H1 (cell line): Measurements from ENCODE around the gene SAT1. TPM values are rescaled to one million over a fixed set of nuclear protein-coding genes. Genes with fewer than 3 reads are reported as not detected.

Experiments
- CTCF ChIA-PET: fragments of 300-600 bp; sonication (Branson Sonifier 250); formaldehyde crosslinking; loops from one replicate; lab custom pipeline; 2021; ENCODE audit not compliant: partially characterized antibody; lab: Charles Lee
- POLR2A ChIA-PET: fragments of 300-600 bp; sonication (Branson Sonifier 250); formaldehyde crosslinking; loops from one replicate; lab custom pipeline; 2021; ENCODE audit warnings: inconsistent platforms; ENCODE audit not compliant: partially characterized antibody; lab: Charles Lee
- DNase-seq, 2 experiments: peaks; one replicate each; pipeline versions ENCODE4 v3.0.0 to v3.0.0-alpha.2; 2010 to 2022; ENCODE audit warnings: low spot score in 2 of 2, low read depth in 1 of 2, mixed read lengths in 1 of 2
- FAIRE-seq: peaks from 2 replicates; lab custom pipeline; 2011; peaks lifted over from hg19 to GRCh38; lab: Jason Lieb, UNC
- H2AFZ ChIP-seq: 2 replicates; pipeline ENCODE4 v1.8.1; 2012; ENCODE audit warnings: low read length, inconsistent platforms
- H2AK5ac ChIP-seq: 2 replicates; pipeline ENCODE4 v1.6.1; 2013; ENCODE audit warnings: low read depth, low read length
- H2BK120ac ChIP-seq: replicated peaks from 2 replicates; pipeline ENCODE3; 2013; ENCODE audit warnings: low read depth, low read length, inconsistent platforms
- H2BK12ac ChIP-seq: 2 replicates; pipeline ENCODE4 v1.6.1; 2013; ENCODE audit warnings: low read depth, low read length
- H2BK15ac ChIP-seq: 2 replicates; pipeline ENCODE4 v1.6.1; 2013; ENCODE audit warnings: low read length
- H2BK20ac ChIP-seq: 2 replicates; pipeline ENCODE4 v1.6.1; 2013; ENCODE audit warnings: low read length
- H2BK5ac ChIP-seq: 2 replicates; pipeline ENCODE4 v1.6.1; 2013; ENCODE audit warnings: low read depth, low read length
- H3K14ac ChIP-seq: 2 replicates; pipeline ENCODE4 v1.6.1; 2013; ENCODE audit warnings: inconsistent platforms; ENCODE audit not compliant: insufficient read length
- H3K18ac ChIP-seq: 2 replicates; pipeline ENCODE4 v1.6.1; 2013; ENCODE audit warnings: low read length; ENCODE audit errors: extremely low read depth
- H3K23ac ChIP-seq: 2 replicates; pipeline ENCODE4 v1.6.1; 2013; ENCODE audit warnings: inconsistent platforms; ENCODE audit not compliant: insufficient read length
- H3K23me2 ChIP-seq: 2 replicates; pipeline ENCODE4 v1.6.1; 2013; ENCODE audit warnings: low read depth, low read length
- H3K27ac ChIP-seq: 2 replicates; pipeline ENCODE4 v1.6.1; 2011; ENCODE audit warnings: low read depth, low read length, inconsistent platforms
- H3K27me3 ChIP-seq, 4 experiments: replicated peaks in 1 of 4; 1 replicate in 1 of 4; 2 replicates in 3 of 4; pipeline versions ENCODE4 v1.6.1 to v1.8.1; 2011 to 2013; ENCODE audit warnings: low read length in 3 of 4, mild to moderate bottlenecking in 3 of 4, inconsistent platforms in 2 of 4, mixed read lengths in 2 of 4, moderate library complexity in 1 of 4; ENCODE audit not compliant: control insufficient read depth in 3 of 4, insufficient read depth in 3 of 4; ENCODE audit errors: extremely low read depth in 1 of 4
- H3K36me3 ChIP-seq, 4 experiments: 2 replicates each; pipeline versions ENCODE4 v1.6.1 to v1.8.1; 2011 to 2013; ENCODE audit warnings: mild to moderate bottlenecking in 4 of 4, low read length in 3 of 4, moderate library complexity in 2 of 4, control low read depth in 1 of 4, inconsistent platforms in 1 of 4; ENCODE audit not compliant: insufficient read depth in 4 of 4, control insufficient read depth in 2 of 4
- H3K4ac ChIP-seq: replicated peaks from 2 replicates; pipeline ENCODE3; 2013; ENCODE audit warnings: low read length, low read depth, mixed read lengths, inconsistent platforms; ENCODE audit not compliant: insufficient read length
- H3K4me1 ChIP-seq, 4 experiments: replicated peaks in 1 of 4; 1 replicate in 1 of 4; 2 replicates in 3 of 4; pipeline versions ENCODE4 v1.6.1 to v1.8.1; 2011 to 2013; ENCODE audit warnings: low read length in 3 of 4, inconsistent platforms in 2 of 4, mixed read lengths in 1 of 4; ENCODE audit not compliant: insufficient read depth in 4 of 4, control insufficient read depth in 3 of 4
- H3K4me2 ChIP-seq, 2 experiments: 2 replicates each; pipeline versions ENCODE4 v1.6.1 to v1.8.1; 2011 to 2013; ENCODE audit warnings: low read depth in 2 of 2, low read length in 2 of 2, control low read depth in 1 of 2, inconsistent platforms in 1 of 2, mild to moderate bottlenecking in 1 of 2; ENCODE audit not compliant: insufficient read depth in 1 of 2
- H3K4me3 ChIP-seq, 4 experiments: fragments of 200-600, 300-600 bp in 1 of 4; sonication (generic), shearing (Covaris generic), sonication (Bioruptor Twin) in 1 of 4; 2 replicates each; pipeline versions ENCODE4 v1.5.1 to v1.8.1; 2011 to 2016; ENCODE audit warnings: low read length in 4 of 4, low read depth in 3 of 4, control low read depth in 2 of 4, inconsistent platforms in 2 of 4, mild to moderate bottlenecking in 2 of 4, mixed read lengths in 1 of 4, moderate library complexity in 1 of 4; ENCODE audit not compliant: insufficient read depth in 2 of 4; ENCODE audit errors: extremely low read depth in 1 of 4
- H3K56ac ChIP-seq: replicated peaks from 2 replicates; pipeline ENCODE3; 2013; ENCODE audit warnings: low read depth, mild to moderate bottlenecking, mixed read lengths, low read length, inconsistent platforms; ENCODE audit not compliant: insufficient read length
- H3K79me1 ChIP-seq: 2 replicates; pipeline ENCODE4 v1.6.1; 2013; ENCODE audit warnings: low read depth, low read length, control low read depth
- H3K79me2 ChIP-seq, 2 experiments: 2 replicates each; pipeline versions ENCODE4 v1.6.1 to v1.8.1; 2012 to 2013; ENCODE audit warnings: low read length in 2 of 2, mild to moderate bottlenecking in 2 of 2, inconsistent platforms in 1 of 2; ENCODE audit not compliant: insufficient read depth in 2 of 2, control insufficient read depth in 1 of 2
- H3K9ac ChIP-seq, 4 experiments: replicated peaks in 1 of 4; 1 replicate in 1 of 4; 2 replicates in 3 of 4; pipeline versions ENCODE4 v1.6.1 to v1.8.1; 2011 to 2013; ENCODE audit warnings: low read depth in 3 of 4, low read length in 3 of 4, control low read depth in 2 of 4, mild to moderate bottlenecking in 2 of 4, moderate library complexity in 2 of 4, inconsistent platforms in 1 of 4; ENCODE audit errors: extremely low read depth in 1 of 4
- H3K9me3 ChIP-seq, 2 experiments: 2 replicates each; pipeline versions ENCODE4 v1.6.1 to v1.8.1; 2012 to 2013; ENCODE audit warnings: mild to moderate bottlenecking in 2 of 2, moderate library complexity in 2 of 2, control low read depth in 1 of 2, inconsistent platforms in 1 of 2, low read depth in 1 of 2, low read length in 1 of 2, mixed read lengths in 1 of 2; ENCODE audit not compliant: insufficient read depth in 2 of 2
- H4K20me1 ChIP-seq, 2 experiments: replicated peaks in 1 of 2; 2 replicates each; pipeline versions ENCODE3 to v1.8.1; 2011 to 2013; ENCODE audit warnings: inconsistent platforms in 2 of 2, low read length in 2 of 2, mild to moderate bottlenecking in 1 of 2; ENCODE audit not compliant: insufficient read depth in 2 of 2, control insufficient read depth in 1 of 2
- H4K5ac ChIP-seq: 2 replicates; pipeline ENCODE4 v1.6.1; 2013; ENCODE audit warnings: low read length, low read depth, mixed read lengths, inconsistent platforms; ENCODE audit not compliant: insufficient read length
- H4K8ac ChIP-seq: 2 replicates; pipeline ENCODE4 v1.8.0; 2013; ENCODE audit warnings: mild to moderate bottlenecking, moderate library complexity, low read length, inconsistent platforms; ENCODE audit not compliant: insufficient read depth; ENCODE audit errors: extremely low read depth
- H4K91ac ChIP-seq: replicated peaks from 2 replicates; pipeline ENCODE3; 2013; ENCODE audit warnings: low read length, mixed read lengths, inconsistent platforms; ENCODE audit not compliant: insufficient read length
- CHD2 ChIP-seq: IDR thresholded peaks from 2 replicates; pipeline ENCODE4 v1.6.1; 2012; ENCODE audit warnings: low read length, improper control_type of control experiment
- RAD21 ChIP-seq, 2 experiments: IDR thresholded peaks in 1 of 2; conservative IDR thresholded peaks in 1 of 2; 2 replicates each; pipeline ENCODE4 v1.6.1; 2011; ENCODE audit warnings: low read depth in 2 of 2, low read length in 2 of 2, improper control_type of control experiment in 1 of 2, inconsistent platforms in 1 of 2, mild to moderate bottlenecking in 1 of 2, moderate library complexity in 1 of 2
- TAF7 ChIP-seq: optimal IDR thresholded peaks from 2 replicates; pipeline ENCODE3; 2011; ENCODE audit warnings: low read depth, mild to moderate bottlenecking, inconsistent platforms, low read length, moderate library complexity, borderline replicate concordance
- WGBS, 2 experiments: shearing (Covaris generic) in 1 of 2; methylation state at CpG; one replicate each; pipeline versions ENCODE4 v1.1.6 to v1.1.7; 2013 to 2015; ENCODE audit warnings: low lambda C conversion rate in 2 of 2, mixed read lengths in 2 of 2, inconsistent platforms in 1 of 2, low coverage in 1 of 2, missing lambda C conversion rate in 1 of 2; ENCODE audit not compliant: insufficient replicate concordance in 2 of 2, insufficient coverage in 1 of 2, insufficient read length in 1 of 2; ENCODE audit errors: extremely low coverage in 1 of 2, missing lambda C conversion rate in 1 of 2; 5-methylcytosine and 5-hydroxymethylcytosine counted together
- polyA plus RNA-seq, 7 experiments: library from polyadenylated mRNA; depleted of rRNA in 3 of 7; stranded (reverse) in 5 of 7; unstranded in 2 of 7; fragments of >200 nt in 5 of 7; fragments of 200-250 nt in 2 of 7; gene quantifications; 1 replicate in 5 of 7; 2 replicates in 1 of 7; 4 replicates in 1 of 7; pipeline versions ENCODE4 v1.2.1 to v1.2.3, GENCODE V29; 2011 to 2013; ENCODE audit warnings: missing spikeins in 2 of 7, mixed read lengths in 2 of 7
- total RNA-seq: library from RNA; stranded (reverse); fragmentation: NEBNext Ultra II Directional; extraction: Animal tissue kit (Norgen Biotek cat#: 25700); gene quantifications from 2 replicates; pipeline ENCODE4 v1.2.1, GENCODE V29; 2021
- TF ChIP-seq, protein P1 (sequence below), 3 experiments: IDR thresholded peaks; 1 replicate in 2 of 3; 2 replicates in 1 of 3; pipeline versions ENCODE4 v1.5.1 to v1.6.1; 2011; ENCODE audit warnings: low read length in 3 of 3, mild to moderate bottlenecking in 3 of 3, inconsistent platforms in 2 of 3, low read depth in 1 of 3, moderate library complexity in 1 of 3; ENCODE audit not compliant: insufficient read depth in 1 of 3; ENCODE audit errors: control extremely low read depth in 1 of 3

The SAT1 gene
- total and polyA plus RNA-seq, 2 of the 8 experiments (the other 6 are each of a cell fraction or from before 2014, with no cell fraction given): 29.2 to 36.8 TPM

DNA sequence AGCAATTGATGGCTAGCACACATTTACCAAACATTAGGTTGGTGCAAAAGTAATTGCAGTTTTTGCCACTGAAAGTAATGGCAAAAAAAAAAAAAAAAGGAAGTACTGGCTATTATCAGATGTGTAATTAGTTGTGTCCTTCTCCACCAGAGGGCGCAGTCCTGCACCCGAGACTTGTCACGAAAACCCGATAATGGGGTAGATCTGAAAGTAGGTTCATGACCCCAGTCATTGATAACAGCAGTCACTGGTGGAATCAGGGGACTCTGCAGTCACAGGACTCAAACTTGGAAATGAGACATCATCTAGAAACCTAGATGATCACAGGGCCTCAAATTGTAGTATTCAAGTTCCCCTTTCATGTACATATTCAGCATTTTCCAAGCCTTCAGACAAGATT lies 26.8 kb upstream of the SAT1 start:
- Histone ChIP-seq H3K9ac (no peak overlapping the region), H3K27me3 (no peaks in the 10 kb centered on the region), H3K4ac (no peak overlapping the region), H4K20me1 (no peaks in the 10 kb centered on the region), H3K36me3 (no peaks in the 10 kb centered on the region), H3K23ac (no peak overlapping the region), H3K4me2 (no peak overlapping the region), H4K5ac (no peak overlapping the region), H4K91ac (no peak overlapping the region), H3K27ac (no peak overlapping the region), H3K4me3 (no peak overlapping the region), H3K4me1 (no peaks in the 10 kb centered on the region), H2BK15ac (no peak overlapping the region), H2BK5ac (no peak overlapping the region), H2BK120ac (no peak overlapping the region), H3K79me1 (no peaks in the 10 kb centered on the region), H4K8ac (no peak overlapping the region), H2BK20ac (no peak overlapping the region), H2AK5ac (no peak overlapping the region), H3K23me2 (no peaks in the 10 kb centered on the region), H3K14ac (no peak overlapping the region), H2BK12ac (no peak overlapping the region), H3K79me2 (no peaks in the 10 kb centered on the region), H3K56ac (no peak overlapping the region), H3K18ac (no peak overlapping the region), H2AFZ (no peak overlapping the region), H3K9me3 (no peaks in the 10 kb centered on the region)
- ChIA-PET CTCF (interaction anchor here (0.6 to 2.6 kb wide), 5 partner anchors 10 to 151 kb away, joined by 3 to 27 read pairs (median 4); no protein-coding TSS in a partner anchor), POLR2A (no interaction called here)
- DNase-seq (peak in 1 of 2 experiments; percentile 61), FAIRE-seq (peak; percentile 7)
- TF ChIP-seq TAF7 (no peak), CHD2 (no peak), RAD21 (IDR thresholded peaks at IDR 0.05 in 1 of 2, conservative IDR thresholded peaks at IDR 0.05 in 1 of 2; ENCODE audit: low read depth in 2 of 2, low read length in 2 of 2) (peak; percentile 24 to 56; a peak in 3 of 4 replicates)
- TF ChIP-seq, protein P1, sequence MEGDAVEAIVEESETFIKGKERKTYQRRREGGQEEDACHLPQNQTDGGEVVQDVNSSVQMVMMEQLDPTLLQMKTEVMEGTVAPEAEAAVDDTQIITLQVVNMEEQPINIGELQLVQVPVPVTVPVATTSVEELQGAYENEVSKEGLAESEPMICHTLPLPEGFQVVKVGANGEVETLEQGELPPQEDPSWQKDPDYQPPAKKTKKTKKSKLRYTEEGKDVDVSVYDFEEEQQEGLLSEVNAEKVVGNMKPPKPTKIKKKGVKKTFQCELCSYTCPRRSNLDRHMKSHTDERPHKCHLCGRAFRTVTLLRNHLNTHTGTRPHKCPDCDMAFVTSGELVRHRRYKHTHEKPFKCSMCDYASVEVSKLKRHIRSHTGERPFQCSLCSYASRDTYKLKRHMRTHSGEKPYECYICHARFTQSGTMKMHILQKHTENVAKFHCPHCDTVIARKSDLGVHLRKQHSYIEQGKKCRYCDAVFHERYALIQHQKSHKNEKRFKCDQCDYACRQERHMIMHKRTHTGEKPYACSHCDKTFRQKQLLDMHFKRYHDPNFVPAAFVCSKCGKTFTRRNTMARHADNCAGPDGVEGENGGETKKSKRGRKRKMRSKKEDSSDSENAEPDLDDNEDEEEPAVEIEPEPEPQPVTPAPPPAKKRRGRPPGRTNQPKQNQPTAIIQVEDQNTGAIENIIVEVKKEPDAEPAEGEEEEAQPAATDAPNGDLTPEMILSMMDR (IDR thresholded peaks at IDR 0.05; ENCODE audit: control extremely low read depth in 1 of 3, insufficient read depth in 1 of 3, low read depth in 1 of 3, low read length in 3 of 3): peak; percentile 18 to 56 (median 54)
- WGBS, 2 experiments: 12% methylated on average over 4 of the region's 4 CpGs; no CpG with 5 or more reads in 1 of the 2 experiments
